Mononuclear cell (primary cell): ENCODE data around the gene C1QTNF6. TPM values are rescaled to one million over a fixed set of nuclear protein-coding genes. Genes with fewer than 3 reads are reported as not detected.
"Not testable (repeated sequence)": the region's sequence is repeated elsewhere in the genome, so short reads cannot be mapped to it uniquely, and the experiment has no call there.

ENCODE experiments used
- H3K27me3 ChIP-seq: 2 replicates; pipeline ENCODE4 v1.6.0; 2011; ENCODE audit warnings: low read length, control low read depth; ENCODE audit not compliant: insufficient read depth
- H3K4me1 ChIP-seq: 2 replicates; pipeline ENCODE4 v1.5.1; 2011; ENCODE audit warnings: mild to moderate bottlenecking, low read length, control low read depth; ENCODE audit not compliant: insufficient read depth
- H3K4me3 ChIP-seq: 2 replicates; pipeline ENCODE4 v1.5.1; 2011; ENCODE audit warnings: mild to moderate bottlenecking, low read length, moderate library complexity
- H3K9me3 ChIP-seq: 2 replicates; pipeline ENCODE4 v1.5.1; 2011; ENCODE audit warnings: low read depth, mild to moderate bottlenecking, control low read depth, low read length
- total RNA-seq: library from RNA; depleted of rRNA; stranded (reverse); fragments of >200 nt; gene quantifications from one replicate; pipeline ENCODE4 v1.2.3, GENCODE V29; 2012

C1QTNF6 gene
- total RNA-seq, 1 donor: 1.4 TPM

DNA sequence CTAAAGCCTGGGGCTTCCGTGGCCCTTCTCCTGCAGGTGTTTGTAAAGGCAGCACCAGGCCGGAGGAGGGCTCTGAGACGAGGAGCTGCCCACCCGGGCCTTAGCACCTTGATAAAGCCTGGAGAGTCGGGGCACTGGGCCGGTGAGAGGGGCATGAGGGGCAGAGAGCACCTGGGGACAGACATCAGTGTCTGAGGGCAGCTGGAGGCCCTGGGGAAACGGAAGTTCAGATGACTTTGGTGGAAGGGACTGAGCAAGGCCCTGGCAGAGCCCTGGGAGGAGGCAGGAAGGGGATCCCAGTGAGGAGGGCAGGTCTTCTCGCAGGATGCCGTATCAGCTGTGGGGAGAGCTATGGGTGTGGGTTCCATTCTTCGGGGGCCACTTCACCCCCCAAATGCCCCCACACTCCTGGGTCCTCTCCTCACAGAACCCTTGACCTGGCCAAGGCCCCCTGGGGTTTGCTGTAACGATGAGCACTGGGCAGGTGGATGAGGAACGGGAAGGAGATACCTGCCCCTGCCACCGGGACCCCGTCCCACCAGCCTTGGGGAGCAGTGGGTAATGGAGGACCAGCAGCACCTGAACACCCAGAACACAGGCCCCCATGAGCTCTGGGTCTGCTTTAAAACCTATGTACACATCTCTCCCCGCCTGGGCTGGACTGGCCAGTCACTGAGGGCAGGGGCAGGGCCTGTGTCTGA lies 7.4 kb downstream of the C1QTNF6 start:
- Histone ChIP-seq H3K4me1 (peaks cover 42% of the 10 kb centered on the region), H3K27me3 (no peaks in the 10 kb centered on the region), H3K4me3 (no peak overlapping the region), H3K9me3 (no peaks in the 10 kb centered on the region)

DNA sequence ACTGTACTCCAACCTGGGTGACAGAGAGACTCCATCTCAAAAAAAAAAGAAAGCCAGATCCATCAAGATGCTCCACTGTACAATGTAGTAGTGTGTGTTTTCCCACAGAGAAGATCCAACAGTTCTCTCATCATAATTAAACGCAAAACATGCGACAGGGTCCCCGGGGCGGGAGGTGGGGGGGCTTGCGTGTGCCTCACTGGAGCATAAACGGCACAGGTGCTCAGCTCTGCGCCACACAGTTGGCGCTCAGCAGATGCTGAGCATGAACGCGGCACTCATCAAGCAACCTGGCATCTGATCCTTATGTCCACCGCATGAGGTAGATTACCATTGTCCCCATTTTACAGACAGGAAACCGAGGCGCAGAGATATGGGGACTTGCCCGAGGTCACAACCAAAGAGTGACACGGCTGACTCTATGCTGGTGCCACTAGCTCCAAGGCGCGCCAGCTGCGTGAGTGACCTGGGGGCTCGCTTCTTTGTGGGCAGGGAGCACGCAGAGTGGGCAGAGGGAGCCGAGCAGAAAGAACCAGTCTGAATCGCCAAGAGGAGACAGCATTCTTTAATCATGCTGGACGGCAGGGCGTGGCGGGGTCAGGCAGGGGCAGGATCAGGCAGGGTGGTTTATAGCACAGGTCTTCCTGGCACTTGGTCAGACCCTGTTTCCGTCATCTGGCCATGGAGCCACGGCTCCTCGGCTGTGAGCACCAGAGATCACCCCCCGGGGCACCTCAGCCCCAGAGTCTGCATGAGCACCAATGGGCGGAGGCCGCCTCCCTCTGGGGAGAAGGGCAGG lies 8.2 kb downstream of the C1QTNF6 start:
- peaks cover 42% of the 10 kb centered on the region for H3K4me1 ChIP-seq
- no peaks in the 10 kb centered on the region for H3K9me3 ChIP-seq
- H3K4me3 ChIP-seq: no peak overlapping the region
- no peaks in the 10 kb centered on the region for H3K27me3 ChIP-seq

DNA sequence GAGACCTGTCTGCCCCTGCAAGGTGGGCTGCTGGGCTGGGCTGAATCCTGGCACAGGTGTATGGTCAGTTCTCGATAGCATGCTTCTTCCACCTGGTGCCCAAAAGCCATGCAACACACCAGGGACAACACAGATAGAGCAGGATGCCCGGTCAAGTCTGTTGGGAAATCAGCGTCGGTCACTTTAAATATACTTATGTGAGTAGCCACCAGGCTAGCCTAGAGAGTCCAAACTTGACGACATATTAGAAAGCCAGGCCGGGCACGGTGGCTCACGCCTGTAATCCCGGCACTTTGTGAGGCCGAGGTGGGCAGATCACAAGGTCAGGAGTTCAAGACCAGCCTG lies 8.9 kb downstream of the C1QTNF6 start:
- peaks cover 42% of the 10 kb centered on the region for H3K4me1 ChIP-seq
- no peak overlapping the region for H3K4me3 ChIP-seq
- H3K9me3 ChIP-seq: no peaks in the 10 kb centered on the region
- H3K27me3 ChIP-seq: no peaks in the 10 kb centered on the region

DNA sequence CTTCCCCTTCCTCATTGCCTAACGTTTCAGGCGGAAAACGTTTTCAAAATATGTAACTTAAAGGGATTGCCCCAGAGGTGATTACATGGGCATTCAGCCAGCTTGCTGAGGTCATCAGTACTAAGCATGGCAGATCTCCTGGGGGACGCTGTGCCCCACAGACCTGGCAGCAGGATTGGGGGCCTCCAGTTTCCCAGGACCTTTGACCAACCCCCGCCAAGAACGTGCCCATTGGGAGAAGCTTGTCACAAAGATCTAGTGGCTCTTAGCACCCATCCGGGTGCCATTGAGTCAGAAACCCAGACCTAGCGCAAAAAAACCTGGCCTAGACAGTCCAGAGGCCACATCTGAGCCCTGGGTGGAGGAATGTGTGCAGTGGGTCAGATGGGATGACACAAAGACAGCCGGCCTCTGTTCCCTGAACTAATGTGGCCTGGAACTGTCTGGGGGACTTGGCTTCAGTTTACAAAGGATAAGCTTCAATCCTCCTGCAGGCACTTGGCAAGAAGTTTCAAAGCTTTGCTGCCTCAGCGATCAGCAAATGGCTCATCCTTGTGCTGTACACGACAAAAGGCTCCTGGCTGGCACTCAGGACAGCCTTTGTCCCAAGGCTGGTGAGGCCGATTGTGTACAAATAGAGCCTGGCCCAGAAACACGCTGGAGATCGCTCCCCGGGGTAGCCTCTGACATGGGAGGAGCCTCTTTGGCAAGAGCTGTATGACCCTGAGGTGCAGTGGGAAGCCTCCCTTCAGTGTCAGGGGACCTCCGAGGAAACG lies 9.5 kb downstream of the C1QTNF6 start:
- Histone ChIP-seq H3K4me1 (peaks cover 37% of the 10 kb centered on the region), H3K27me3 (no peaks in the 10 kb centered on the region), H3K4me3 (no peak overlapping the region), H3K9me3 (no peaks in the 10 kb centered on the region)

- H3K4me3 ChIP-seq: no peak overlapping the region
- H3K9me3 ChIP-seq: no peaks in the 10 kb centered on the region
- H3K27me3 ChIP-seq: no peaks in the 10 kb centered on the region
- H3K4me1 ChIP-seq: peaks cover 34% of the 10 kb centered on the region
Observed at GRCh38 chr22:37177755-37178154, 10.3 kb downstream of the C1QTNF6 start.

DNA sequence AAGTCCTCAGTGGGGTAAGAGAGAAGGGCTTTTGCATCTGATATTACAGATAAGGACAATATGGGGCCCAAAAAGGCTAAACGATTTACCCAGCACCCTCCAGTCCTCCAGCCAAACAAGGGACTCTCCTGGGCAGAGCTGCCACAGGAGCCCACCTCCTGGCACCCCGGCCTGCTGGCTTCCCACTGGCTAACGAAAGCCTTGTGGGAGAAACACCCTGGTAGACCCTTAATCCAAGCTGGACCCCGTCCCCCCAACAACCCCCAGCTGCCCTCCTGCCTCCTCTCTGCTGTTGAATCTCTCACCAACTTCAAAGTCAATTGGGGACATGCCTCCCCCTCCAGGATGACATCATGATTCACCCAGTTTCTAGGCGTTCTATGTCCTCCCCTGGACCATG lies 10.8 kb downstream of the C1QTNF6 start:
- H3K4me3 ChIP-seq: no peak overlapping the region
- peaks cover 34% of the 10 kb centered on the region for H3K4me1 ChIP-seq
- no peaks in the 10 kb centered on the region for H3K9me3 ChIP-seq
- no peaks in the 10 kb centered on the region for H3K27me3 ChIP-seq

- Histone ChIP-seq H3K9me3 (no peaks in the 10 kb centered on the region), H3K4me3 (no peak overlapping the region), H3K27me3 (no peaks in the 10 kb centered on the region), H3K4me1 (peaks cover 34% of the 10 kb centered on the region)
Observed at GRCh38 chr22:37176464-37177061, 11.5 kb downstream of the C1QTNF6 start.

DNA sequence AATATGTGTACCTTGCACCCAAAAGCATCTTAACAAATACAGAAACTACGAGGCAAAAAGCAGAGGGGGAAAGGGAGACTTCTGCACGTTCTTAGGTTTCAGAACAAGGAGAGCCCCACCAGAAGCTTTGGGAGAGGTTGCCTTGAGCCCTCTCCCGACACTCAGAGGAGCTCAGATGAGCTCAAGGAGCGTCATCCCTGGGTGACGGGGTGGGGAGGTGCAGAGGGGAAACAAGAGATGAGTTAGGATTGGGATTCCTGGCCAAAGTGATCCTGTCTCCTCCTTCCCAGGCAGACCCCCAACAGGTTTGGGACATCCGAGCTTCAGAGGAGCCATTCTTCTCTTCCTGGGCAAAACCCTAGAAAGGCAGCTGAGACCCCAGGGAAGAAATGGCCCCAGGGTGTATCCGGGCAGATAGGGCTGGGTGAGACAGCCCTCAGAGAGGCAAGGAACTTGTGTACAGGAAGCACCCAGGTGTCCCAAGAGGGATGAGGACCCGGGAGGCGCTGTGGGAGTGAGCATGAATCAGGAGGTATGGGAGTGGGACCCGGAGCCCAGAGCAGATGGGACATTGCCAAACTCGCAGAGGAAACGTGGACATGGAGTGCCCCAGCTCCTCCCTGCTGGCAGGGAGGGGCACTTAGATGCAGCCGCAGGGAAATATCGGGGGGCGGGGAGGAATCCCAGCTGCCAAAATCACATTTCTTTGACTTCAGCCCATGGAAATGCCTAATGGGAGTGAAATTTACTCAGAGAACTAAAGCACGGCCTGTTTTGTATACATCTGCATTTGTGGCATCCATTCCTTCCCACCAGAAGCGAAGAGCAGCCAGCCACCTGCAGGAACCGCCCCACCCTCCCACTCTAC lies 12.4 kb downstream of the C1QTNF6 start:
- peaks cover 35% of the 10 kb centered on the region for H3K4me1 ChIP-seq
- H3K27me3 ChIP-seq: no peaks in the 10 kb centered on the region
- H3K9me3 ChIP-seq: no peaks in the 10 kb centered on the region
- no peak overlapping the region for H3K4me3 ChIP-seq

DNA sequence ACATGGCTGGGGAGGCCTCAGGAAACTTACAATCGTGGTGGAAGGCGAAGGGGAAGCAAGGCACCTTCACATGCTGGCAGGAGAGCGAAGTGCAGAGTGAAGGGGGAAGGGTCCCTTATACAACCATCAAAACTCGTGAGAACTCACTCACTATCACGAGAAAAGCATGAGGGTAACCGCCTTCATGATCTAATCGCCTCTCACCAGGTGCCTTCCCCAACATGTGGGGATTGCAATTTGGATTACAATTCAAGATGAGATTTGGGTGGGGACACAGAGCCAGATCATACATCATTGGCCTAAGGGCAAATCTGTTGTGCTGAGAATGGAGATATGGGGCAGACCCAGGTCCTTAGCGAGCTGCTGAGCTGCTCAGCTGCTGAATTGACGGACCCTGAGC lies 13.1 kb downstream of the C1QTNF6 start:
- H3K4me1 ChIP-seq: peaks cover 42% of the 10 kb centered on the region
- H3K9me3 ChIP-seq: no peaks in the 10 kb centered on the region
- no peak overlapping the region for H3K4me3 ChIP-seq
- H3K27me3 ChIP-seq: no peaks in the 10 kb centered on the region

GRCh38 chr22:37173709-37174108 lies 14.3 kb downstream of the C1QTNF6 start:
- H3K4me1 ChIP-seq: peaks cover 49% of the 10 kb centered on the region
- no peaks in the 10 kb centered on the region for H3K27me3 ChIP-seq
- H3K4me3 ChIP-seq: no peak overlapping the region
- H3K9me3 ChIP-seq: no peaks in the 10 kb centered on the region

DNA sequence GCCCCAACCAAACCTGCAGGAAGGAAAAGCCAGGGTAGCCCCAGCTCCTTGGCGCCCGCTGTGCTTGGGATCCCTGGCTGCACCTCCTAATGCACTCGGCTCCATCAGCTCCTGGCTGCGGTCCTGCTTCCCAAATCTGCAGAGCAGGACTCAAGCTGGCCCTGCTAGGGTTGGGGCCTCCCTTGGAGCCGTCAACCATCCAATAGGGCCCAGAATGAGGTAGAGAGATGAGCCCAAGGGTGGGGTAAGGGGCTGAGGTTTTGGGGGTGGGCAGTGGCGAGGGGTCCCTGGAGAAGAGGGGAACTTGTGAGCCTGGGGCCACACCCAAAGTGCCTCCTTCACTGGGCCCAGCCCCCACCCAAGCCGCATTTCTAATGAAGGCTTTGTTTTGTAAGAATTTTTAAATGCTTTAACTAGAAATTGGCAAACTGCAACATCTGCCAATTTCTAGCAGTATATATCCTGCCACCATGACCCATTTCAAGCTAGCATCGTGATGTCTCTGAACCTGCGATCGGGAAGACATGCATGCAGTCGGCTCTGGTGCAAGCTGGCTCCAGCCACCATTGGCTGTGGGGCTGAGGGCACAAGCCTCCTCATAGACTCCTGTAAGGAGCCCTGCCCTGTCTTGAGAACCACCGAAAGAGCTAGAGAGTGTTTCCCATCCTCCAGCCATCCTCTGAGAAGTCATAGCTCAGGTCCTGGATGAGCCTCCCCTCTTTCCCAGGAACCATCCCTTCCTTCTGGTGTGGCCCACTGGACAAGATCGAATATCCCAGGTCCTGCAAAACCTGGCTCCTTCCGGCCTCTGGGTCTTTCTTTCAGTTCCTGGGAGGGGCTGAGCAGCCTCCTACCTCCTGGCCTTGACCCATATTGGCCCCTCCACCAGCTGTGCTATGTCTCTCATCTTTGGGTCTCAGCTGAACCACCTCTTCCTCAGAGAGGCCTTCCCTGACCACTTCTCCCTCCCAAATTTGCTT lies 15.5 kb downstream of the C1QTNF6 start:
- Histone ChIP-seq H3K4me3 (no peak overlapping the region), H3K9me3 (no peaks in the 10 kb centered on the region), H3K27me3 (no peaks in the 10 kb centered on the region), H3K4me1 (peaks cover 48% of the 10 kb centered on the region)

- Histone ChIP-seq H3K4me3 (no peak overlapping the region), H3K4me1 (peaks cover 48% of the 10 kb centered on the region), H3K27me3 (no peaks in the 10 kb centered on the region), H3K9me3 (no peaks in the 10 kb centered on the region)
Observed at GRCh38 chr22:37171662-37172061, 16.4 kb downstream of the C1QTNF6 start.

DNA sequence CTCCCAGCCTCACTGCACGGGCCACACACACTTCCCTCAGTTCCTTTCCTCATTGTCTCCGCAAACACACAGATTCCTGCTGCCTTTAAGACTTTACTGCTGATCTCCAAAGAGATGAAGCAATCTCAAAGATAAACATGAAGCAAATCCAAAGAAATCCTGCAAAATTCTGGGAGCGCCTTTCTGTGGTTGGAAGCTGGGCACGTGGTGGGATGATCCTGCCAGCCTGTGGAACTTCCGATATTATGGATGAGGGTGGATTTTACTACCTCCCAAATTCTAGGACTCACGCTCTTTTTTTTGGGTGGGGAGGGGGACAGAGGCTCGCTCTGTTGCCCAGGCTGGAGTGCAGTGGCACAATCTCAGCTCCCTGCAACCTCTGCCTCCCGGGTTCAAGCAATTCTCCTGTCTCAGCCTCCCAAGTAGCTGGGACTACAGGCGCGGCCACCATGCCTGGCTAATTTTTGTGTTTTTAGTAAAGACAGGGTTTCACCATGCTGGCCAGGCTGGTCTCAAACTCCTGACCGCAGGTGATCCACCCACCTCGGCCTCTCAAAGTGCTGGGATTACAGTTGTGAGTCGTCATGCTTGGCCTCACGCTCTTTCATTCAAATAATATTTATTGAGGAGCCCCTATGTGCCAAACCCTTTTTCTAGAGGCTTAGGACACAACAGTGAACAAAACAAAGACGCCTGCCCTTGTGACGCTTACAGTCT lies 17.2 kb downstream of the C1QTNF6 start:
- not testable (repeated sequence) for H3K9me3 ChIP-seq, H3K4me3 ChIP-seq, H3K27me3 ChIP-seq
- H3K4me1 ChIP-seq: peaks cover 48% of the 10 kb centered on the region
